Motor neuron (in vitro differentiated cells): ENCODE measurements around the gene IKZF4. TPM values are rescaled to one million over a fixed set of nuclear protein-coding genes. Genes with fewer than 3 reads are reported as not detected.

Experiments
- ATAC-seq, 8 experiments: fragments of 200-7000 bp; cut with Tn5 transposase; replicated peaks in 6 of 8; 2 replicates each; pipeline ENCODE4 v1.8.0; 2021; ENCODE audit warnings: mild to moderate bottlenecking in 8 of 8, moderate library complexity in 8 of 8
- H3K27ac ChIP-seq, 2 donors: fragments of 250-450 bp; sonication (Bioruptor Pico); 2 replicates each; pipeline ENCODE4 v1.9.0; 2021; ENCODE audit warnings: antibody characterized with exemption in 2 of 2, mild to moderate bottlenecking in 2 of 2, moderate library complexity in 1 of 2
- H3K4me1 ChIP-seq, 2 donors: fragments of 250-450 bp; sonication (Bioruptor Pico); replicated peaks in 1 of 2; 2 replicates each; pipeline ENCODE4 v1.6.1; 2021; ENCODE audit warnings: antibody characterized with exemption in 2 of 2, mild to moderate bottlenecking in 2 of 2, moderate library complexity in 1 of 2
- H3K4me3 ChIP-seq, 5 donors: fragments of 250-450 bp; sonication (Bioruptor Pico); 2 replicates each; pipeline ENCODE4 v1.9.0; 2021; ENCODE audit warnings: antibody characterized with exemption in 5 of 5, mild to moderate bottlenecking in 5 of 5, moderate library complexity in 4 of 5
- WGBS, 10 experiments: fragments of 450-650 bp; shearing (Covaris generic); methylation state at CpG; one replicate each; pipeline ENCODE4 v1.0.0; 2022; 5-methylcytosine and 5-hydroxymethylcytosine counted together
- in situ Hi-C, 9 experiments: fragments of 400-800 bp; cut with MboI; loops; one replicate each; pipeline ENCODE4 v1.15.0; 2021; ENCODE audit warnings: low sequenced_read_pairs in 9 of 9, low pct_unique_long_range_greater_than_20kb in 2 of 9; ENCODE audit not compliant: unreplicated experiment in 9 of 9
- total RNA-seq, 8 experiments: library from RNA; unstranded; fragments of 300-600 nt; gene quantifications; 2 replicates each; pipeline versions ENCODE4 v1.2.3 to v1.2.4, GENCODE V29; 2022

IKZF4 gene
- total RNA-seq, 8 experiments from 2014 or later = 1.4 to 8.6 (median 6.4) TPM

DNA sequence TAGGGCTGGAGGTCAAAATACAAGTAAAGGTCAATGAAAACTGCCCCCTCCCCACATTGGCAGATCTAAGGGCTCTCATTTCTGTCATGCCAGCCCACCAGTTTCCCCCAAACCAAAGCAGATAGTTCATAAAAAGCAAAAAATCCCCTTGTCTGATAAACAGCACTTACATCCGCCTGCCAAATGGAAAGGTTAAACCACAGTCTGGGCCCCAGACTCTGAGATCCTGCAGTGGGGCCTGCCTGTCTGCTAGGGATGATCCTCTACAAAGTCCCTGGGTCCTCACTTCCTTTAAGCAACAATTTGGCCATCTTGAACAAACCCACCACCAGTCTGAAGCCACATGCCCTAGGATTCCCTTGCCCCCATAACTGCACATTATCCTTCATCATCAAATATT is 11.1 kb downstream of the IKZF4 start:
- Histone ChIP-seq H3K4me1 (no peaks in the 10 kb centered on the region), H3K4me3 (no peak overlapping the region), H3K27ac (no peak overlapping the region)
- 100% methylated on average over 1 of the region's 1 CpG; no CpG with 5 or more reads in 4 of the 10 experiments for WGBS, 10 experiments
- in situ Hi-C loops = loop anchor here in 2 of 9 experiments (25.0 kb wide), 1 partner anchor 295 kb away; the partner anchor contains the start of genes CD63 (in 2 of the 2) and GDF11 (in 2 of the 2)
- no peak for ATAC-seq

GRCh38 chr12:56034586-56035332 is 13.9 kb downstream of the IKZF4 start:
- H3K4me3 ChIP-seq = no peak overlapping the region
- WGBS, 10 experiments = 70 to 100% (median 98%) methylated on average over 1 to 5 of the region's 21 CpGs; no CpG with 5 or more reads in 3 of the 10 experiments
- H3K27ac ChIP-seq = no peak overlapping the region
- no peaks in the 10 kb centered on the region for H3K4me1 ChIP-seq
- no peak for ATAC-seq
- in situ Hi-C loops = loop anchor here in 2 of 9 experiments (25.0 kb wide), 1 partner anchor 297 kb away; the partner anchor contains the start of genes CD63 (in 2 of the 2) and GDF11 (in 2 of the 2)

GRCh38 chr12:56037161-56037560 is 16.3 kb downstream of the IKZF4 start:
- Histone ChIP-seq H3K4me3 (no peak overlapping the region), H3K27ac (no peak overlapping the region), H3K4me1 (peaks cover 6 to 7% of the 10 kb centered on the region in 2 donors)
- ATAC-seq = no peak
- in situ Hi-C loops = loop anchor here in 2 of 9 experiments (25.0 kb wide), 1 partner anchor 300 kb away; the partner anchor contains the start of genes CD63 (in 2 of the 2) and GDF11 (in 2 of the 2)
- 40 to 100% (median 86%) methylated on average over 1 to 2 of the region's 2 CpGs; no CpG with 5 or more reads in 5 of the 10 experiments for WGBS, 10 experiments

GRCh38 chr12:56038022-56038655 is 17.3 kb downstream of the IKZF4 start:
- ATAC-seq = no peak
- 50 to 100% (median 68%) methylated on average over 1 to 2 of the region's 2 CpGs; no CpG with 5 or more reads in 2 of the 10 experiments for WGBS, 10 experiments

DNA sequence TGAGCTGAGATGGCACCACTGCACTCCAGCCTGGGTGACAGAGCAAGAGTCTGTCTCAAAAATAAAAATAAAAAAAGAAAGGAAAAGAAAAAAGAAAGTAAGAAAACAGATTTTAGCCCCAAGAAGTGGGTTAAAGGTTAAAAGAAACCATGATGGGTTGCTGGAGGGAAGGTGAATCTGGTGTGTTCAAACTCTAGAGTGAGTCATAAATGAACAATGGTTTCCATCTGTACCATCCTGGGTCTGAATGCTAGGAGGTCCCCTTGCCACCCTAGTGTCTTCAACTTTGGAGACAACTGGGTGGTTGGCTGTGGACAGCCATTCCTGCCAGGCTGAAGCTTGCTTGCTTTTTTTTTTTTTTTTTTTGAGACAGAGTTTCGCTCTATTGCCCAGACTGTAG is 19.3 kb downstream of the IKZF4 start:
- Histone ChIP-seq H3K4me1 (peaks cover 10 to 14% of the 10 kb centered on the region in 2 donors), H3K27ac (no peak overlapping the region), H3K4me3 (no peak overlapping the region)
- in situ Hi-C loops = loop anchor here in 2 of 9 experiments (25.0 kb wide), 1 partner anchor 303 kb away; the partner anchor contains the start of genes CD63 (in 2 of the 2) and GDF11 (in 2 of the 2)
- no peak for ATAC-seq
- WGBS, 10 experiments = 83% methylated on average over 1 of the region's 1 CpG; no CpG with 5 or more reads in 9 of the 10 experiments

More at GRCh38 chr12:56038022-56038655, 17.3 kb downstream of the IKZF4 start:
- peaks cover 10 to 11% of the 10 kb centered on the region in 2 donors for H3K4me1 ChIP-seq
- no peak overlapping the region for H3K27ac ChIP-seq
- in situ Hi-C loops = loop anchor here in 2 of 9 experiments (25.0 kb wide), 1 partner anchor 301 kb away; the partner anchor contains the start of genes CD63 (in 2 of the 2) and GDF11 (in 2 of the 2)
- no peak overlapping the region for H3K4me3 ChIP-seq

DNA sequence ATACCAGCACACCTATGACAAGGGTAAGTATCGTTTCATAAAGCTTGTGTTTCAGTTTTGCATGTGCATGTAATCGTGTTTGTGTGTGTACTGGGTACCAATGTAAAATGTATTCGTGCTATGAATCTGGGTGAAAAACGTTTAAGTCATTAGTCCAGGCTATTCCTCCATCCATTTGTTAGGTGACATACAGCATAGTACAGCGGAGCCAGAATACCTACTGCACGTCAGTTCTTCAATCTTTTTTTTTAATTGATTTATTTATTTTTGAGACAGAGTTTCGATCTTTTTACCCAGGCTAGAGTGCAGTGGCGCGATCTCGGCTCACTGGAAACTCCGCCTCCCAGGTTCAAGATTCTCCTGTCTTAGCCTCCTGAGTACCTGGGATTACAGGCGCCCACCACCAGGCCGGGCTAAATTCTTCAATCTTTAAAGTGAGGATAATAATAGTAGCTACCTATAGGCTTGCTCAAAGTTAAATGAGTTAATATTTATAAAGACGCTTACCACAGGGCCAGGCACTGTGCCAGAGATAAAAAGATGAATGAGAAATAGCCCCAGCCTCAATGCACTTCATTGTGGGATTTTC is 20.2 kb downstream of the IKZF4 start:
- in situ Hi-C loops = loop anchor here in 2 of 9 experiments (25.0 kb wide), 1 partner anchor 304 kb away; the partner anchor contains the start of genes CD63 (in 2 of the 2) and GDF11 (in 2 of the 2)
- Histone ChIP-seq H3K4me3 (peak overlapping the region; percentile 63 to 99 (median 83)), H3K4me1 (peaks cover 10 to 14% of the 10 kb centered on the region in 2 donors), H3K27ac (peak overlapping the region; percentile 63 to 99)
- WGBS, 10 experiments = 37 to 87% (median 57%) methylated on average over 5 to 14 of the region's 14 CpGs
- peak in 6 of 8 experiments; percentile 0 to 5 (median 1) for ATAC-seq

DNA sequence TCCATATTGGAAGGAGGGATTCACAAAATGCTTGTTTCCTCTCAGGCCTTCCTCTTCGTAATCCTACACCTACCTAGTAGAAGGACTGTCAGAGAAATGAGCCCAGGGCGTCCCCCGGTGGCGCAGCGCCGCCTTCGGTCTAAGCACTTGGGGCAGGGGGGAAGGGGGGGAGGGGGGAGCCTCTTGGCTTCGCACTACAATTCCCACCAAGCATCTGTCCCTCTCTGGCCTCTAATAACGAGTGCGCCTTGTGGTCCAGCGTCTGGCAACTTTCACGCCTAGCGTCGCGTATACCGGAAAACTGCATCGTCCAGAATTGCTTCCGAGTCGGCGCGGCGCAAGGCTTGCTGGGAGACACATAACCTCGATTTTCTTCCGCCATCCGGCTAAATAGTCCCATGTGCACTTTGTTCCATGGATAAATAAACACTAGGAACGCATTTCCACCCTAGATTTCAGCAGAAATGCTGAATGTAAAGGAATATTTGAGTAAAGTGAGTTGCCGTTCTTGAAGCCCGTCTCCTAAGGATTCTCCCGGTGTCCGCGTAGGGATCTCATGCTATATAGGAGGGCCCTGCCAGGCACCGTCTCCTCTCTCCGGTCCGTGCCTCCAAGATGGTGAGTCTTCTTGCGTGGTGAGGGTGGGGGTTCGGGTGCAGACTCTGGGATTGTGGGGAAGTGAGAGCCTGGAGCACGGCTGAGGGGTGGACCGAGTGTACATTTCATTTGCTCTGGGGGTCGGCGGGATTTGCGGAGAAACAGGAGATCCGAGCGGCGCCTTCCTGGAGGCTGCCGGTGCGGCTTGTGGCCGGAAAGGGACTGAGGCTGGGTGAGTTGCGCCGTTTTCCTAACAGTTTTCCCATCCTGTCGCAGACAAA is 20.9 kb downstream of the IKZF4 start, which contains the start of gene RPS26:
Gene RPS26 (plus strand): TSS at position 367 of the 878 bp plus-strand sequence. CDS start 249 bp downstream, at position 616.
- peak; percentile 89 to 97 (median 96) for ATAC-seq
- WGBS, 10 experiments = 0 to 1% (median 0%) methylated on average over 2 to 23 of the region's 50 CpGs; no CpG with 5 or more reads in 3 of the 10 experiments
- Histone ChIP-seq H3K4me1 (peaks cover 10 to 14% of the 10 kb centered on the region in 2 donors), H3K27ac (peak within 1 kb of the TSS; percentile 98 to 99), H3K4me3 (peak within 1 kb of the TSS; percentile 63 to 99 (median 83))
- in situ Hi-C loops = loop anchor here in 2 of 9 experiments (25.0 kb wide), 1 partner anchor 304 kb away; the partner anchor contains the start of genes CD63 (in 2 of the 2) and GDF11 (in 2 of the 2)

DNA sequence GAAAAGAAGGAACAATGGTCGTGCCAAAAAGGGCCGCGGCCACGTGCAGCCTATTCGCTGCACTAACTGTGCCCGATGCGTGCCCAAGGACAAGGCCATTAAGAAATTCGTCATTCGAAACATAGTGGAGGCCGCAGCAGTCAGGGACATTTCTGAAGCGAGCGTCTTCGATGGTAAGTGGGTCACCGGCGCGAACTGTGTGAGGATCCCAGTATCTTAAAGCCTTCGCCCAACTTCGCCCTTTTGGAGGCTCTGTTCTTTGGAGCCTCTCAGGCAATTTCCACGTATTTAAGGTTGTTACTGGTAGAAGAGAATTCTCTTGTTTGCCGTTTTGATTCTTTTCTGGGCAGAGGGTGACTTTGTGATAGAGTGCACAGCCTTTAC is 21.6 kb downstream of the IKZF4 start:
- H3K4me3 ChIP-seq = peak overlapping the region; percentile 63 to 99 (median 83)
- peaks cover 10 to 14% of the 10 kb centered on the region in 2 donors for H3K4me1 ChIP-seq
- peak in 1 of 8 experiments; percentile 0 for ATAC-seq
- WGBS, 10 experiments = 0 to 2% (median 0%) methylated on average over 2 to 7 of the region's 20 CpGs; no CpG with 5 or more reads in 4 of the 10 experiments
- in situ Hi-C loops = loop anchor here in 2 of 9 experiments (25.0 kb wide), 1 partner anchor 305 kb away; the partner anchor contains the start of genes CD63 (in 2 of the 2) and GDF11 (in 2 of the 2)
- peak overlapping the region; percentile 98 to 99 for H3K27ac ChIP-seq

GRCh38 chr12:56042843-56043242 is 22.0 kb downstream of the IKZF4 start:
- peaks cover 10 to 14% of the 10 kb centered on the region in 2 donors for H3K4me1 ChIP-seq
- 0 to 55% (median 36%) methylated on average over 2 to 9 of the region's 9 CpGs; no CpG with 5 or more reads in 2 of the 10 experiments for WGBS, 10 experiments
- peak overlapping the region in 1 of 2 donors; percentile 99 for H3K27ac ChIP-seq
- in situ Hi-C loops = loop anchor here in 2 of 9 experiments (25.0 kb wide), 1 partner anchor 306 kb away; the partner anchor contains the start of genes CD63 (in 2 of the 2) and GDF11 (in 2 of the 2)
- H3K4me3 ChIP-seq = peak overlapping the region; percentile 63 to 99 (median 83)
- ATAC-seq = no peak

GRCh38 chr12:56046027-56046780 is 25.4 kb downstream of the IKZF4 start:
- Histone ChIP-seq H3K4me1 (peaks cover 5 to 8% of the 10 kb centered on the region in 2 donors), H3K27ac (no peak overlapping the region), H3K4me3 (no peak overlapping the region)
- in situ Hi-C loops = loop anchor here in 2 of 9 experiments (25.0 kb wide), 1 partner anchor 309 kb away; the partner anchor contains the start of genes CD63 (in 2 of the 2) and GDF11 (in 2 of the 2)
- WGBS, 10 experiments = 63 to 100% (median 81%) methylated on average over 1 to 5 of the region's 9 CpGs; no CpG with 5 or more reads in 4 of the 10 experiments
- no peak for ATAC-seq
